Measurements from ENCODE around the gene KDM6A.
"Not testable (repeated sequence)": the region's sequence is repeated elsewhere in the genome, so short reads cannot be mapped to it uniquely, and the experiment has no call there.

DNA sequence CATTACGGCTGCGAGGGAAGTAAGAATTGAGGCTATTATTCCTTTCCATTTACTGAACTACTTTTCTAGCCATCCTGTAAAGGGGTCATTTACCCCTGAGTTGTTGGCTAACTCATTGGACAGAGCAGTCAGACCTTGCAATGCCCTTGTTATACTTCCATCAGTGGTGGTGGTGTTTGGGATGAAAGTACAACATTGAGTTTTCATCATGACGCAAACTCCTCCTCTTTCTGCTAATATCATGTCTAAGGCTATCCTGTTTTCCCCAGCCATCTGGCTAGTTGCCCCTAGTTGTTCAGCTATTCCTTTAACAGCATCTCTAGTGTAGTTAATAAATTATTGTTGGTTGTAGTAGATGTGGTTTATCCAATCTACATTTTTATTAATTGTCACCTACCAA is 126.9 kb downstream of the KDM6A start:
- TF ChIP-seq CEBPB (tag; IDR thresholded peaks at IDR 0.05); POLR2AphosphoS5 (IDR thresholded peaks at IDR 0.05; ENCODE audit: control insufficient read depth, insufficient read depth, low read depth, low read length); PURB (CRISPR knock-in tag; IDR thresholded peaks at IDR 0.05; ENCODE audit: low read depth); ZC3H4 (CRISPR knock-in tag; IDR thresholded peaks at IDR 0.05; ENCODE audit: borderline replicate concordance); ESRRA (IDR thresholded peaks at IDR 0.05; ENCODE audit: borderline replicate concordance, low read depth); ZNF780A (CRISPR knock-in tag; IDR thresholded peaks at IDR 0.05); YY1 (IDR thresholded peaks at IDR 0.05; ENCODE audit: borderline replicate concordance in 1 of 3, control insufficient read depth in 1 of 3, extremely low read depth in 1 of 3, insufficient read depth in 3 of 3, insufficient read length in 1 of 3, insufficient replicate concordance in 2 of 3, low read depth in 1 of 3, low read length in 2 of 3); CHCHD3 (CRISPR knock-in tag; IDR thresholded peaks at IDR 0.05): not testable (repeated sequence)
